HG03045 (cell line): Measurements from ENCODE around the gene HOXD13.

Experiments
- ATAC-seq: cut with Tn5 transposase; IDR thresholded peaks from one replicate; pipeline ENCODE4 v1.9.1; 2021; ENCODE audit warnings: mild to moderate bottlenecking, moderate library complexity; ENCODE audit not compliant: unreplicated experiment

The HOXD13 gene

GRCh38 chr2:176093145-176093897 is 800 bp downstream of the HOXD13 start:
- ATAC-seq = no peak

GRCh38 chr2:176093898-176094249 is 1.4 kb downstream of the HOXD13 start:
- ATAC-seq = no peak

GRCh38 chr2:176094349-176094748 is 1.8 kb downstream of the HOXD13 start:
- no peak for ATAC-seq

- ATAC-seq = no peak
Measured at GRCh38 chr2:176095421-176095820, 2.9 kb downstream of the HOXD13 start.

- no peak for ATAC-seq
Measured at GRCh38 chr2:176096243-176096985, 3.9 kb downstream of the HOXD13 start.

GRCh38 chr2:176096986-176097819 is 4.7 kb downstream of the HOXD13 start:
- ATAC-seq = peak; percentile 83

- no peak for ATAC-seq
Measured at GRCh38 chr2:176097820-176098365, 5.4 kb downstream of the HOXD13 start.

GRCh38 chr2:176098366-176099158 is 6.0 kb downstream of the HOXD13 start:
- no peak for ATAC-seq

GRCh38 chr2:176099159-176099727 is 6.7 kb downstream of the HOXD13 start:
- no peak for ATAC-seq

- no peak for ATAC-seq
Measured at GRCh38 chr2:176099728-176100546, 7.4 kb downstream of the HOXD13 start, which contains the start of gene HOXD12. HOXD12 (plus strand) TSS chr2:176099795; CDS start chr2:176099802, 7 bp downstream.

- ATAC-seq = no peak
Measured at GRCh38 chr2:176100547-176101140, 8.1 kb downstream of the HOXD13 start.

- ATAC-seq = no peak
Measured at GRCh38 chr2:176101216-176101830, 8.8 kb downstream of the HOXD13 start.

GRCh38 chr2:176101842-176102241 is 9.3 kb downstream of the HOXD13 start:
- no peak for ATAC-seq

GRCh38 chr2:176102309-176102866 is 9.9 kb downstream of the HOXD13 start:
- no peak for ATAC-seq

GRCh38 chr2:176103194-176103593 is 10.7 kb downstream of the HOXD13 start:
- ATAC-seq = no peak

- ATAC-seq = no peak
Measured at GRCh38 chr2:176103742-176104315, 11.3 kb downstream of the HOXD13 start.

GRCh38 chr2:176104316-176105077 is 12.0 kb downstream of the HOXD13 start:
- no peak for ATAC-seq
